Forelimb muscle (tissue), 1 donor: ENCODE data around the gene MTG2. TPM values are rescaled to one million over a fixed set of nuclear protein-coding genes. Genes with fewer than 3 reads are reported as not detected.

Experiments used
- DNase-seq: peaks from one replicate; pipeline ENCODE4 v3.0.0-alpha.2; 2013; ENCODE audit warnings: low read depth
- polyA plus RNA-seq: library from polyadenylated mRNA; unstranded; fragments of 120-200 nt; gene quantifications from one replicate; pipeline ENCODE4 v1.2.1, GENCODE V29; 2013; ENCODE audit not compliant: insufficient read length

The MTG2 gene
- polyA plus RNA-seq, 1 donor: 28.8 TPM

DNA sequence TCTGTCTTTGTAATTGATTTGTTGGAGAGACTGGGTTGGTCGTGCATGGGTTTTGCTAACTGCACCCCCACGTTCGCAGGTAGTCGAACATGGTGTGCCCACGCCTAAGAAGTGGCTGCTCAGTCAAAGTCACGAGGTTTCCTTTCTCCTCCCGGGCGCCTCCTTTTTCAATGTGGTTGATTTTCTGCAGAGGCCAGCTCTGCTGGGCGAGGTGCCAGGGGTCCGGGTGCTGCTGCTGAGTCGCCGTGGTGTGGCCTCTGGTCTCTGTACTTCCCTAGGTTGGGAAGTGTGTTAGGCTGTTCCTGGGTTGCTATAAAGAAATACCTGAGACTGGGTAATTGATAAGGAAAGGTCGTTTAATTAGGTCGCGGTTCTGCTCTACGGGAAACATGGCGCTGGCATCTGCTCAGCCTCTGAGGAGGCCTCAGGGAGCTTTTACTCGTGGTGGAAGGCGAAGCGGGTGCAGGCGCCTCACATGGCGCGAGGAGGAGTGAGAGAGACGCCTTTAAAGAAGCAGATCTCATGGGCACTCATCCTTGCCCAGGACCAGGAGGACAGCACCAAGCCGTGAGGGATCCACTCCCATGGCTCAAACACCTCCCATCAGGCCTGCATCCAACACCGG lies 69.6 kb downstream of the MTG2 start:
- DNase-seq: no peak

Other genes starting within 250 kb of the MTG2 start
- 13.5 TPM for gene TAF4, start 117.1 kb upstream of the MTG2 start, polyA plus RNA-seq
- gene LSM14B, start 60.6 kb upstream of the MTG2 start, polyA plus RNA-seq: 91.5 TPM
- 155 TPM for gene PSMA7, start 39.6 kb upstream of the MTG2 start, polyA plus RNA-seq
- gene SS18L1, start 39.3 kb upstream of the MTG2 start, polyA plus RNA-seq: 17.4 TPM
- gene HRH3, start 37.2 kb downstream of the MTG2 start, polyA plus RNA-seq: 2.9 TPM
- gene OSBPL2, start 55.5 kb downstream of the MTG2 start, polyA plus RNA-seq: 33.0 TPM
- 62.1 TPM for gene ADRM1, start 120.0 kb downstream of the MTG2 start, polyA plus RNA-seq
- gene LAMA5, start 184.3 kb downstream of the MTG2 start, polyA plus RNA-seq: 58.4 TPM
- 1,316 TPM for gene RPS21, start 204.1 kb downstream of the MTG2 start, polyA plus RNA-seq
- 4.4 TPM for gene CABLES2, start 224.3 kb downstream of the MTG2 start, polyA plus RNA-seq
- gene RBBP8NL, start 244.5 kb downstream of the MTG2 start, polyA plus RNA-seq: not detected